ENCODE measurements around the gene BTN2A1. TPM values are rescaled to one million over a fixed set of nuclear protein-coding genes. Genes with fewer than 3 reads are reported as not detected.

Gene BTN2A1
- total RNA-seq, 1 experiment from 2014 or later = 35.0 TPM

- DNase-seq (ENCODE audit: low read depth) = peak; percentile 45
Measured at GRCh38 chr6:26493258-26493657, 35.5 kb downstream of the BTN2A1 start.

GRCh38 chr6:26494117-26494516 is 36.4 kb downstream of the BTN2A1 start:
- DNase-seq (ENCODE audit: low read depth) = no peak

- DNase-seq (ENCODE audit: low read depth) = no peak
Measured at GRCh38 chr6:26495281-26495680, 37.5 kb downstream of the BTN2A1 start.

- no peak for DNase-seq (ENCODE audit: low read depth)
Measured at GRCh38 chr6:26497610-26498009, 39.9 kb downstream of the BTN2A1 start.

GRCh38 chr6:26500102-26500501 is 42.3 kb downstream of the BTN2A1 start, which contains the start of gene BTN1A1:
Gene BTN1A1, plus strand, starts transcription at chr6:26500303. Its CDS starts 984 bp downstream, at chr6:26501287.
- peak; percentile 41 for DNase-seq (ENCODE audit: low read depth)

- peak; percentile 43 for DNase-seq (ENCODE audit: low read depth)
Measured at GRCh38 chr6:26501482-26501986, 43.8 kb downstream of the BTN2A1 start.

- DNase-seq (ENCODE audit: low read depth) = no peak
Measured at GRCh38 chr6:26502165-26502564, 44.4 kb downstream of the BTN2A1 start.

- DNase-seq (ENCODE audit: low read depth) = no peak
Measured at GRCh38 chr6:26502626-26503025, 44.9 kb downstream of the BTN2A1 start.

GRCh38 chr6:26507658-26508057 is 49.9 kb downstream of the BTN2A1 start:
- no peak for DNase-seq (ENCODE audit: low read depth)

DNA sequence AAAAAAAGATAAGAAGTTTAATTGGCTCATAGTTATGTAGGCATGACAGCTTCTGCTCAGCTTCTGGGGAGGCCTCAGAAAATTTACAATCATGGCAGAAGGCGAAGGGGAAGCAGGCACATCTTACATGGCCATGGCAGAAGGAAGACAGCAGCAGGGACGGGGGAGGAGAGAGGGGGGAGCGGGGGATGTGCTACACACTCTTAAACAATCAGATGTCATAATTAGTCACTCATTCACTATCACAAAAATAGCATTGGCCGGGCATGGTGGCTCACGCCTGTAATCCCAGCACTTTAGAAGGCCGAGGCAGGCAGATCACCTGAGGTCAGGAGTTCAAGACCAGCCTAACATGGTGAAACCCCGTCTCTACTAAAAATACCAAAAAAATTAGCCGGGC is 53.3 kb downstream of the BTN2A1 start:
- DNase-seq (ENCODE audit: low read depth) = peak; percentile 43

GRCh38 chr6:26514984-26515383 is 57.2 kb downstream of the BTN2A1 start:
- peak; percentile 12 for DNase-seq (ENCODE audit: low read depth)

DNA sequence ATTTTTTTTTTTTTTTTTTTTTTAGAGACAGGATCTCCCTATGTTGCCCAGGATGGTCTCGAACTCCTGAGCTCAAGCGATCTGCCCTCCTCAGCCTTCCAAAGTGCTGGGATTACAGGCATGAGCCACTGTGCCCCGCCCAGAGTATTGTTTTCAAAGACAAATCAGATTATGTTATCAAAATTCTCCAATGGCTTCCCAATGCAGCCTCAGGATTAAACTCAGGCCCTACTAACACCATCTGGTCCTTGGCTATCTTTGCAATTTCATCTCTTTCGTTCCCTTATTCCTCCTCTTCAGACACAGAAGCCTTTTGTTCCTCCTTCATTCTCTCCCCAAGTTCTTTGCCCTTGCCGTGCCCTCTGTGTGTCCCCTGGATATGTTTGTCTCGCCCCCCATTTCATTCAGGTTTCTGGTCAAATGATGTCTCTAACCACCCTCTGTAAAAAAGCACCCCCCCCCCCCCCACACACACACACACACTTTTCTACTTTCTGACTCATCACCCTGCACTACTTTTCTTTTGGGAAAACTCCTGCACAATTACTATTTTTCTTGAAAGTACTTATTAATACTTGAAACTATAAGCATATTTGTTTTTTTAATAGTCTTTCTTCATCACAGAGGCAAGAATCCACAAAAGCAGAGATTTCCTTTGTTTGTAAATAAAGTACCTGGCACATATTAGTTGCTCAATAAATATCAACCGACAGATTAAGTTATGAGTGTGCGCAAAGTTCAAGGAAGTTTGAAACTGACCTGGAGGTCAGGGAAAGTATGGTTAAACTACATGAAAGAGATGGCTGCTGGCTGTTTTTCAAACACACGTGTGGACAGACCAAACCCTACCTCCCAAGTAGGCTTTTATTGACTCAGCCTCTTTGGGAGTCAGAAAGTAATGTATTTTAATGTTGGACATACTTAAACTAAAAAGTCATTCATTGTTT is 59.0 kb downstream of the BTN2A1 start:
- DNase-seq (ENCODE audit: low read depth) = no peak

Other genes with a start within 250 kb of the BTN2A1 start
- 55.2 and 56.8 TPM in 2 replicates for gene BTN3A2, start 92.8 kb upstream of the BTN2A1 start, total RNA-seq (2014; rRNA removed; shearing (Covaris generic))
- 25.1 and 26.0 TPM in 2 replicates for gene BTN2A2, start 74.8 kb upstream of the BTN2A1 start, total RNA-seq (2014; rRNA removed; shearing (Covaris generic))
- gene BTN3A1, start 55.7 kb upstream of the BTN2A1 start, total RNA-seq (2014; rRNA removed; shearing (Covaris generic)) = 72.0 and 72.7 TPM in 2 replicates
- gene BTN3A3, start 17.5 kb upstream of the BTN2A1 start, total RNA-seq (2014; rRNA removed; shearing (Covaris generic)) = 29.8 and 33.2 TPM in 2 replicates
- gene BTN1A1, start 42.3 kb downstream of the BTN2A1 start, total RNA-seq (2014; rRNA removed; shearing (Covaris generic)) = 0.10 TPM in 1 of 2 replicates, not detected in the other
- 144 and 161 TPM in 2 replicates for gene HMGN4, start 80.4 kb downstream of the BTN2A1 start, total RNA-seq (2014; rRNA removed; shearing (Covaris generic))
- gene ABT1, start 139.0 kb downstream of the BTN2A1 start, total RNA-seq (2014; rRNA removed; shearing (Covaris generic)) = 20.4 and 25.7 TPM in 2 replicates
- 18.5 and 21.9 TPM in 2 replicates for gene ZNF322, start 201.8 kb downstream of the BTN2A1 start, total RNA-seq (2014; rRNA removed; shearing (Covaris generic))